Keratinocyte (primary cell): ENCODE measurements around the gene FOXP4. TPM values are rescaled to one million over a fixed set of nuclear protein-coding genes. Genes with fewer than 3 reads are reported as not detected.

Experiments
- DNase-seq: peaks from one replicate; pipeline ENCODE4 v3.0.0-alpha.2; 2011; ENCODE audit warnings: low read depth, missing footprints, low spot score
- FAIRE-seq: peaks from 2 replicates; lab custom pipeline; 2011; peaks lifted over from hg19 to GRCh38; lab: Jason Lieb, UNC
- H2AFZ ChIP-seq: 2 replicates; pipeline ENCODE4 v1.6.0; 2012; ENCODE audit warnings: low read length, control low read depth, inconsistent platforms; ENCODE audit not compliant: control insufficient read depth
- H3K27ac ChIP-seq: 2 replicates; pipeline ENCODE4 v1.5.1; 2011; ENCODE audit warnings: low read length; ENCODE audit not compliant: control insufficient read depth, insufficient read depth
- H3K27me3 ChIP-seq: 3 replicates; pipeline ENCODE4 v1.6.0; 2011; ENCODE audit warnings: low read length; ENCODE audit not compliant: control insufficient read depth, insufficient read depth; ENCODE audit errors: extremely low read depth
- H3K36me3 ChIP-seq, 2 experiments: 2 replicates in 1 of 2; 3 replicates in 1 of 2; pipeline ENCODE4 v1.5.1; 2011; ENCODE audit warnings: low read length in 2 of 2, mild to moderate bottlenecking in 1 of 2; ENCODE audit not compliant: control insufficient read depth in 2 of 2, insufficient read depth in 2 of 2; ENCODE audit errors: extremely low read depth in 1 of 2
- H3K4me1 ChIP-seq: 3 replicates; pipeline ENCODE4 v1.5.1; 2011; ENCODE audit warnings: low read length; ENCODE audit not compliant: control insufficient read depth, insufficient read depth; ENCODE audit errors: extremely low read depth
- H3K4me2 ChIP-seq: 3 replicates; pipeline ENCODE4 v1.6.0; 2011; ENCODE audit warnings: low read depth, low read length; ENCODE audit not compliant: control insufficient read depth, insufficient read depth; ENCODE audit errors: extremely low read depth
- H3K4me3 ChIP-seq, 3 experiments: fragments of 200-600 bp in 1 of 3; sonication (generic) in 1 of 3; 2 replicates in 2 of 3; 3 replicates in 1 of 3; pipeline ENCODE4 v1.5.1; 2011 to 2016; ENCODE audit warnings: low read length in 3 of 3, mild to moderate bottlenecking in 3 of 3, control low read depth in 2 of 3, inconsistent platforms in 1 of 3, low read depth in 1 of 3, mixed read lengths in 1 of 3, mixed run types in 1 of 3, moderate library complexity in 1 of 3; ENCODE audit not compliant: control insufficient read depth in 2 of 3, insufficient read depth in 2 of 3; ENCODE audit errors: extremely low read depth in 1 of 3
- H3K79me2 ChIP-seq: 2 replicates; pipeline ENCODE4 v1.6.0; 2012; ENCODE audit warnings: low read length; ENCODE audit not compliant: control insufficient read depth, insufficient read depth
- H3K9ac ChIP-seq: 3 replicates; pipeline ENCODE4 v1.6.0; 2011; ENCODE audit warnings: low read length; ENCODE audit not compliant: control insufficient read depth, insufficient read depth; ENCODE audit errors: extremely low read depth
- H3K9me1 ChIP-seq: 3 replicates; pipeline ENCODE4 v1.6.0; 2011; ENCODE audit warnings: low read length; ENCODE audit not compliant: control insufficient read depth, insufficient read depth; ENCODE audit errors: extremely low read depth
- H3K9me3 ChIP-seq: 2 replicates; pipeline ENCODE4 v1.5.1; 2012; ENCODE audit warnings: low read depth, low read length; ENCODE audit not compliant: control insufficient read depth
- H4K20me1 ChIP-seq: 3 replicates; pipeline ENCODE4 v1.6.0; 2011; ENCODE audit warnings: low read length; ENCODE audit not compliant: control insufficient read depth, insufficient read depth; ENCODE audit errors: extremely low read depth
- CTCF ChIP-seq, 3 experiments: IDR thresholded peaks in 1 of 3; conservative IDR thresholded peaks in 1 of 3; optimal IDR thresholded peaks in 1 of 3; 2 replicates in 2 of 3; 3 replicates in 1 of 3; pipeline versions ENCODE3 to v1.5.1; 2011; ENCODE audit warnings: low read length in 3 of 3, mild to moderate bottlenecking in 3 of 3, moderate library complexity in 2 of 3, control low read depth in 1 of 3, inconsistent platforms in 1 of 3; ENCODE audit not compliant: insufficient read depth in 2 of 3; ENCODE audit errors: extremely low read depth in 1 of 3
- EZH2 ChIP-seq: IDR thresholded peaks from one replicate; pipeline ENCODE4 v1.6.1; 2012; ENCODE audit warnings: inconsistent platforms, mild to moderate bottlenecking, low read length, moderate library complexity
- dilution Hi-C: fragments of 300-500 bp; cut with MboI; formaldehyde crosslinking; loops from one replicate; pipeline ENCODE4 v1.7.0; 2020; ENCODE audit warnings: low sequenced_read_pairs; ENCODE audit not compliant: extremely low pct_ligation_motif_present
- polyA plus RNA-seq, 5 experiments: library from polyadenylated mRNA; depleted of rRNA in 3 of 5; stranded (reverse) in 3 of 5; stranded (forward) in 1 of 5; unstranded in 1 of 5; fragments of >200 nt; gene quantifications; 1 replicate in 1 of 5; 2 replicates in 3 of 5; 3 replicates in 1 of 5; pipeline versions ENCODE4 v1.2.1 to v1.2.3, GENCODE V29; 2011 to 2012; ENCODE audit warnings: missing spikeins in 2 of 5, low read depth in 1 of 5, low replicate concordance in 1 of 5

FOXP4 gene
- polyA plus RNA-seq, 1 donor (not counting 4 experiments of a cell fraction or from before 2014, with no cell fraction given) = 1.1 TPM

- peaks cover 6% of the 10 kb centered on the region for H3K4me1 ChIP-seq
- H3K36me3 ChIP-seq = peaks cover 9 to 16% of the 10 kb centered on the region in 2 experiments
- H3K27me3 ChIP-seq = no peaks in the 10 kb centered on the region
- FAIRE-seq (no peak), DNase-seq (no peak)
- H3K9me3 ChIP-seq = no peaks in the 10 kb centered on the region
- H3K79me2 ChIP-seq = peaks cover 2% of the 10 kb centered on the region
- no peak overlapping the region for H3K4me2 ChIP-seq
- no peak for TF ChIP-seq EZH2
- TF ChIP-seq CTCF (optimal IDR thresholded peaks at IDR 0.05 in 1 of 3, IDR thresholded peaks at IDR 0.05 in 1 of 3, conservative IDR thresholded peaks at IDR 0.05 in 1 of 3; ENCODE audit: extremely low read depth in 1 of 3, insufficient read depth in 2 of 3, low read length in 3 of 3) = no peak
- H3K9ac ChIP-seq = no peak overlapping the region
- no peak overlapping the region for H3K27ac ChIP-seq
- H3K4me3 ChIP-seq = no peak overlapping the region
- H3K9me1 ChIP-seq = peaks cover 3% of the 10 kb centered on the region
- peaks cover 2% of the 10 kb centered on the region for H4K20me1 ChIP-seq
- H2AFZ ChIP-seq = no peak overlapping the region
- dilution Hi-C loops = no loop called here
Measured at GRCh38 chr6:41563060-41563776, 17.0 kb downstream of the FOXP4 start.

- TF ChIP-seq CTCF (optimal IDR thresholded peaks at IDR 0.05 in 1 of 3, IDR thresholded peaks at IDR 0.05 in 1 of 3, conservative IDR thresholded peaks at IDR 0.05 in 1 of 3; ENCODE audit: extremely low read depth in 1 of 3, insufficient read depth in 2 of 3, low read length in 3 of 3) (no peak), EZH2 (no peak)
- Histone ChIP-seq H3K9me1 (no peaks in the 10 kb centered on the region), H2AFZ (no peak overlapping the region), H3K4me3 (no peak overlapping the region), H3K79me2 (peaks cover 2% of the 10 kb centered on the region), H3K4me1 (peaks cover 6% of the 10 kb centered on the region), H3K9me3 (no peaks in the 10 kb centered on the region), H3K4me2 (no peak overlapping the region), H4K20me1 (no peaks in the 10 kb centered on the region), H3K9ac (no peak overlapping the region), H3K36me3 (peaks cover 13 to 23% of the 10 kb centered on the region in 2 experiments), H3K27ac (no peak overlapping the region), H3K27me3 (no peaks in the 10 kb centered on the region)
- no peak for FAIRE-seq
- dilution Hi-C loops = no loop called here
- no peak for DNase-seq
Measured at GRCh38 chr6:41564448-41565142, 18.4 kb downstream of the FOXP4 start.
